ENCODE data around the gene ITPA. TPM values are rescaled to one million over a fixed set of nuclear protein-coding genes. Genes with fewer than 3 reads are reported as not detected.

ITPA gene
- total and polyA plus RNA-seq, 2 of the 13 experiments (the other 11 are each of a cell fraction or from before 2014, with no cell fraction given): 60.1 to 103 TPM

- peak; percentile 99 for TF ChIP-seq ZNF788 (CRISPR knock-in tag; IDR thresholded peaks at IDR 0.05; ENCODE audit: borderline replicate concordance)
- peak; percentile 99 for TF ChIP-seq SAP130 (CRISPR knock-in tag; IDR thresholded peaks at IDR 0.05; ENCODE audit: low read depth)
- no peak for TF ChIP-seq ELK4 (CRISPR knock-in tag; IDR thresholded peaks at IDR 0.05; ENCODE audit: borderline replicate concordance)
- TF ChIP-seq HMGA1 (CRISPR knock-in tag; conservative IDR thresholded peaks at IDR 0.05): no peak
- TF ChIP-seq HIC2 (CRISPR knock-in tag; IDR thresholded peaks at IDR 0.05; ENCODE audit: low read depth): peak; percentile 94
- TF ChIP-seq RFX3 (CRISPR knock-in tag; IDR thresholded peaks at IDR 0.05): no peak
- peak; percentile 98 for TF ChIP-seq MEIS2 (CRISPR knock-in tag; IDR thresholded peaks at IDR 0.05)
- TF ChIP-seq ZBTB42 (CRISPR knock-in tag; IDR thresholded peaks at IDR 0.05): peak; percentile 98; the same call in 1 of the 2 replicates
- TF ChIP-seq HOXA7 (CRISPR knock-in tag; IDR thresholded peaks at IDR 0.05): no peak
- no peak for TF ChIP-seq AGO2 (optimal IDR thresholded peaks at IDR 0.05; ENCODE audit: low read depth, low read length)
- TF ChIP-seq ZNF737 (CRISPR knock-in tag; IDR thresholded peaks at IDR 0.05; ENCODE audit: borderline replicate concordance): no peak
- no peak for TF ChIP-seq ZNF235 (CRISPR knock-in tag; IDR thresholded peaks at IDR 0.05; ENCODE audit: borderline replicate concordance)
- peak; percentile 96 for TF ChIP-seq RXRB (CRISPR knock-in tag; IDR thresholded peaks at IDR 0.05; ENCODE audit: borderline replicate concordance)
- TF ChIP-seq POLR2AphosphoS2 (IDR thresholded peaks at IDR 0.05; ENCODE audit: low read depth, low read length): no peak
- peak; percentile 91 for TF ChIP-seq ZNF574 (CRISPR knock-in tag; IDR thresholded peaks at IDR 0.05)
- TF ChIP-seq PRDM15 (CRISPR knock-in tag; IDR thresholded peaks at IDR 0.05): no peak
- TF ChIP-seq MAZ (IDR thresholded peaks at IDR 0.05; ENCODE audit: borderline replicate concordance, low read depth, low read length): peak; percentile 96
- TF ChIP-seq MAZ (CRISPR knock-in tag; IDR thresholded peaks at IDR 0.05; ENCODE audit: low read depth): peak; percentile 100
- TF ChIP-seq SSRP1 (CRISPR knock-in tag; IDR thresholded peaks at IDR 0.05): no peak; the same call in 1 of the 2 replicates
Observed at GRCh38 chr20:3222635-3223600, 13.6 kb downstream of the ITPA start (continued).

Measured in HepG2 (cell line).